B cell (primary cell): ENCODE measurements around the gene TAGLN2. TPM values are rescaled to one million over a fixed set of nuclear protein-coding genes. Genes with fewer than 3 reads are reported as not detected.

Source experiments
- ATAC-seq: fragments of 200-7000 bp; cut with Tn5 transposase; one replicate; pipeline ENCODE4 v1.10.0; 2021; ENCODE audit warnings: low read depth, mild to moderate bottlenecking, moderate number of reproducible peaks, moderate library complexity
- CTCF ChIA-PET: fragments of 350-600 bp; sonication (Branson Sonifier 250); formaldehyde crosslinking; loops from one replicate; lab custom pipeline; 2021; ENCODE audit warnings: antibody characterized with exemption, inconsistent platforms; lab: Charles Lee
- POLR2A ChIA-PET: fragments of 350-600 bp; sonication (Branson Sonifier 250); formaldehyde crosslinking; loops from one replicate; lab custom pipeline; 2021; ENCODE audit warnings: antibody characterized with exemption; lab: Charles Lee
- DNase-seq: peaks from one replicate; pipeline ENCODE4 v3.0.0; 2013
- H2AFZ ChIP-seq: 2 replicates; pipeline ENCODE4 v1.6.1; 2012; ENCODE audit warnings: mild to moderate bottlenecking, low read depth, low read length; ENCODE audit not compliant: insufficient read depth, poor library complexity, severe bottlenecking
- H3K27ac ChIP-seq, 2 donors: 1 replicate in 1 of 2; 2 replicates in 1 of 2; pipeline ENCODE4 v1.5.1; 2012 to 2013; ENCODE audit warnings: low read length in 2 of 2, mild to moderate bottlenecking in 2 of 2, moderate library complexity in 1 of 2
- H3K27me3 ChIP-seq, 4 experiments: fragments of 200-600 bp in 1 of 4; sonication (generic) in 1 of 4; replicated peaks in 1 of 4; 1 replicate in 2 of 4; 2 replicates in 2 of 4; pipeline versions ENCODE4 v1.6.1 to v1.7.0; 2013 to 2016; ENCODE audit warnings: low read length in 3 of 4, mild to moderate bottlenecking in 2 of 4, mixed read lengths in 1 of 4, moderate library complexity in 1 of 4; ENCODE audit not compliant: insufficient read depth in 4 of 4, control insufficient read depth in 3 of 4; ENCODE audit errors: control extremely low read depth in 1 of 4
- H3K36me3 ChIP-seq, 2 experiments: replicated peaks in 1 of 2; 1 replicate in 1 of 2; 2 replicates in 1 of 2; pipeline versions ENCODE4 v1.6.1 to v1.7.1; 2013; ENCODE audit warnings: low read length in 1 of 2; ENCODE audit not compliant: insufficient read depth in 2 of 2, control insufficient read depth in 1 of 2; ENCODE audit errors: control extremely low read depth in 1 of 2, extremely low read depth in 1 of 2
- H3K4me1 ChIP-seq, 2 donors: fragments of 200-600 bp in 1 of 2; sonication (generic) in 1 of 2; 1 replicate in 1 of 2; 2 replicates in 1 of 2; pipeline versions ENCODE4 v1.5.1 to v1.6.1; 2013 to 2017; ENCODE audit warnings: low read length in 2 of 2; ENCODE audit not compliant: control insufficient read depth in 2 of 2, insufficient read depth in 2 of 2
- H3K4me2 ChIP-seq: replicated peaks from 2 replicates; pipeline ENCODE3; 2012; ENCODE audit warnings: mild to moderate bottlenecking, low read depth, low read length; ENCODE audit not compliant: poor library complexity, severe bottlenecking
- H3K4me3 ChIP-seq, 5 experiments: fragments of 200-600 bp in 1 of 5; sonication (generic) in 1 of 5; 1 replicate in 3 of 5; 2 replicates in 2 of 5; pipeline versions ENCODE4 v1.5.1 to v1.7.0; 2011 to 2016; ENCODE audit warnings: low read length in 4 of 5, mild to moderate bottlenecking in 4 of 5, low read depth in 2 of 5, control low read depth in 1 of 5, moderate library complexity in 1 of 5; ENCODE audit not compliant: insufficient read depth in 1 of 5; ENCODE audit errors: control extremely low read depth in 1 of 5, extremely low read depth in 1 of 5
- H3K79me2 ChIP-seq: fragments of 200-600 bp; sonication (generic); one replicate; pipeline ENCODE4 v1.6.0; 2016; ENCODE audit warnings: low read length; ENCODE audit not compliant: control insufficient read depth, insufficient read depth
- H3K9ac ChIP-seq: fragments of 200-600 bp; sonication (generic); 2 replicates; pipeline ENCODE4 v1.6.1; 2017; ENCODE audit warnings: mild to moderate bottlenecking, low read length, moderate library complexity
- H3K9me3 ChIP-seq, 3 donors: one replicate each; pipeline versions ENCODE4 v1.6.1 to v1.7.1; 2013; ENCODE audit warnings: low read length in 2 of 3; ENCODE audit not compliant: control insufficient read depth in 2 of 3, insufficient read depth in 1 of 3; ENCODE audit errors: control extremely low read depth in 1 of 3
- H4K20me1 ChIP-seq: 2 replicates; pipeline ENCODE4 v1.6.0; 2012; ENCODE audit warnings: mild to moderate bottlenecking, low read length; ENCODE audit not compliant: insufficient read depth, control insufficient read depth, poor library complexity, severe bottlenecking
- H3K27ac Mint-ChIP-seq: one replicate; pipeline ENCODE4 v1.8.0; 2021; ENCODE audit warnings: mixed read lengths
- H3K27me3 Mint-ChIP-seq: one replicate; pipeline ENCODE4 v1.8.0; 2021; ENCODE audit warnings: mixed read lengths
- H3K4me1 Mint-ChIP-seq: one replicate; pipeline ENCODE4 v1.8.0; 2021; ENCODE audit warnings: mixed read lengths
- H3K4me3 Mint-ChIP-seq: one replicate; pipeline ENCODE4 v1.8.0; 2021; ENCODE audit warnings: mixed read lengths
- H3K9me3 Mint-ChIP-seq: one replicate; pipeline ENCODE4 v1.8.0; 2022; ENCODE audit warnings: mixed read lengths; ENCODE audit not compliant: insufficient read depth
- EZH2 ChIP-seq: IDR thresholded peaks from 2 replicates; pipeline ENCODE4 v1.6.1; 2012; ENCODE audit warnings: borderline replicate concordance, low read depth, mild to moderate bottlenecking, moderate library complexity, low read length; ENCODE audit not compliant: insufficient read depth, poor library complexity, severe bottlenecking
- WGBS: methylation state at CpG from one replicate; pipeline ENCODE4 v1.1.5; 2013; ENCODE audit warnings: missing lambda C conversion rate; ENCODE audit not compliant: insufficient coverage; 5-methylcytosine and 5-hydroxymethylcytosine counted together
- intact Hi-C: fragments of 100-400 bp; cut with micrococcal nuclease; formaldehyde crosslinking; loops from one replicate; pipeline ENCODE4 v1.10.0; 2022
- polyA plus RNA-seq: library from polyadenylated mRNA; depleted of rRNA; stranded (reverse); fragments of >200 nt; gene quantifications from 2 replicates; pipeline ENCODE4 v1.2.3, GENCODE V29; 2012
- total RNA-seq, 2 donors: library from RNA; stranded (reverse); fragments of 120-200 nt in 1 of 2; gene quantifications; 1 replicate in 1 of 2; 2 replicates in 1 of 2; pipeline versions ENCODE4 v1.2.3 to v1.2.4, GENCODE V29; 2013 to 2022
- TF ChIP-seq, protein P1 (sequence below): fragments of 200-600 bp; IDR thresholded peaks from one replicate; pipeline ENCODE4 v1.8.0; 2022; ENCODE audit warnings: antibody characterized with exemption, mild to moderate bottlenecking

The TAGLN2 gene
- total and polyA plus RNA-seq, 2 donors (not counting 1 experiment from before 2014, with no cell fraction given) = 342 to 721 TPM

DNA sequence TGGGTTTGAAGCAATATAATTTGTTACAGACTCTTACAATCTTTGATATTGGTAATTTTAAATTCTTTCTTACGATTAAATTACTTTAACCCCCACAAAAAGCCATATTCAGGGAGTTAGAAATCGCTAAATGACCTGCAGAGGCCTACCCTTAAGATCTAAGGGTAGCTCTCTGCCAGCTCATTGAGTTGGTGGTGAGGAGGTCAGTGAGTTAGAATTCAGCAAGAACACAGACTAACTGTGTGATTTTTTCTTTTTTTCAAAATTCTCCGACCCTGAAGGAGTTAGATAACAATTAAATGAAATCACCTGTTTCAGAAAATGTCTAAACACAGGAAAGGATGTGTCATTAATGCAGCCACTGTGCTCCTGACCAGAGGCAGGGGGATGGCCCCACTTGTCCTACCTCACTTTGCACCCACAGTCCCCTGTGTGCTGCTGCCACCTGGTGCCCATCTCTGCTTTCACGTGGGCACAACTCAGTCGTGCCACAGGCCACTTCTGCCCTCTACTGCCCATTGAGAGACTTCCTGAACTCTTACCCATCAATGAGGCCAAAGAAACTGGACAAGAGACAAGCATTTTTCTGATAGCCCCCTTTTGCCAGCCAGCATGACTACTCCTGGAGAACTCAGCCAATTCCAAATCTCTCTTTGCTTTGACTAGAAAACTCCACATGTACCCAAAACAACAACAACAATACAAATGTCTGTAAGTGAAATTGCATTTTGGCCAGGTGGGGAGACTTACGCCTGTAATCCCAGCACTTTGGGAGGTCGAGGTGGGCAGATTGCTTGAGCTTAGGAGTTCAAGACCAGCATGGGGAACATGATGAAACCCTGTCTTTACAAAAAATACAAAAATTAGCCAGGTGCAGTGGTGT is 33.8 kb downstream of the TAGLN2 start:
- Histone ChIP-seq H3K36me3 (no peaks in the 10 kb centered on the region), H3K4me2 (no peak overlapping the region), H3K9ac (no peak overlapping the region), H4K20me1 (no peaks in the 10 kb centered on the region), H3K4me3 (no peak overlapping the region), H3K27ac (no peak overlapping the region), H3K9me3 (peaks cover 0 to 3% (median 0%) of the 10 kb centered on the region in 3 donors), H3K4me1 (peaks cover 18 to 19% of the 10 kb centered on the region in 2 donors), H3K27me3 (peaks cover 0 to 6% (median 0%) of the 10 kb centered on the region in 4 experiments), H3K79me2 (no peaks in the 10 kb centered on the region), H2AFZ (no peak overlapping the region)
- ATAC-seq = peak; percentile 86
- no peaks in the 10 kb centered on the region for H3K9me3 Mint-ChIP-seq
- H3K4me1 Mint-ChIP-seq = peaks cover 26% of the 10 kb centered on the region
- CTCF ChIA-PET = interaction anchor here (0.6 to 8.9 kb wide), 30 partner anchors 12 to 759 kb away, joined by 3 to 211 read pairs (median 7); partner anchors contain the start of genes DUSP23, FCRL6, IGSF9 and TAGLN2
- POLR2A ChIA-PET = no interaction called here
- intact Hi-C loops = loop anchor here (1.0 to 5.0 kb wide), 8 partner anchors 33 to 731 kb away; partner anchors contain the start of genes DUSP23 and TAGLN2
- TF ChIP-seq, protein P1, sequence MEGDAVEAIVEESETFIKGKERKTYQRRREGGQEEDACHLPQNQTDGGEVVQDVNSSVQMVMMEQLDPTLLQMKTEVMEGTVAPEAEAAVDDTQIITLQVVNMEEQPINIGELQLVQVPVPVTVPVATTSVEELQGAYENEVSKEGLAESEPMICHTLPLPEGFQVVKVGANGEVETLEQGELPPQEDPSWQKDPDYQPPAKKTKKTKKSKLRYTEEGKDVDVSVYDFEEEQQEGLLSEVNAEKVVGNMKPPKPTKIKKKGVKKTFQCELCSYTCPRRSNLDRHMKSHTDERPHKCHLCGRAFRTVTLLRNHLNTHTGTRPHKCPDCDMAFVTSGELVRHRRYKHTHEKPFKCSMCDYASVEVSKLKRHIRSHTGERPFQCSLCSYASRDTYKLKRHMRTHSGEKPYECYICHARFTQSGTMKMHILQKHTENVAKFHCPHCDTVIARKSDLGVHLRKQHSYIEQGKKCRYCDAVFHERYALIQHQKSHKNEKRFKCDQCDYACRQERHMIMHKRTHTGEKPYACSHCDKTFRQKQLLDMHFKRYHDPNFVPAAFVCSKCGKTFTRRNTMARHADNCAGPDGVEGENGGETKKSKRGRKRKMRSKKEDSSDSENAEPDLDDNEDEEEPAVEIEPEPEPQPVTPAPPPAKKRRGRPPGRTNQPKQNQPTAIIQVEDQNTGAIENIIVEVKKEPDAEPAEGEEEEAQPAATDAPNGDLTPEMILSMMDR = peak; percentile 78
- TF ChIP-seq EZH2 = no peak
- WGBS = 34% methylated on average over 4 of the region's 7 CpGs
- H3K4me3 Mint-ChIP-seq = no peak overlapping the region
- DNase-seq = peak; percentile 81
- peak overlapping the region; percentile 70 for H3K27ac Mint-ChIP-seq
- peaks cover 6% of the 10 kb centered on the region for H3K27me3 Mint-ChIP-seq
